Measurements from ENCODE around the gene TRAF7. TPM values are rescaled to one million over a fixed set of nuclear protein-coding genes. Genes with fewer than 3 reads are reported as not detected.
A peak's percentile ranks its signal among the peaks of the same experiment; 100 is the strongest.

TRAF7 gene
- total and polyA plus RNA-seq, 2 of the 13 experiments (the other 11 are each of a cell fraction or from before 2014, with no cell fraction given) = 47.9 to 65.6 TPM

GRCh38 chr16:2147981-2148671 lies 7.5 kb upstream of the TRAF7 start, which contains the start of gene RAB26 (continued):
- TF ChIP-seq HMGXB3 (CRISPR knock-in tag; IDR thresholded peaks at IDR 0.05; ENCODE audit: borderline replicate concordance) (no peak), HNF4A (CRISPR knock-in tag; IDR thresholded peaks at IDR 0.05) (0 out of 2 replicates have a peak, but pooled peaks have one; percentile 11), PHF8 (CRISPR knock-in tag; IDR thresholded peaks at IDR 0.05) (no peak), ATF6 (CRISPR knock-in tag; conservative IDR thresholded peaks at IDR 0.05) (no peak), ZNF512B (CRISPR knock-in tag; IDR thresholded peaks at IDR 0.05; ENCODE audit: borderline replicate concordance) (no peak), FOXA1 (IDR thresholded peaks at IDR 0.05) (no peak), FOXA1 (CRISPR knock-in tag; IDR thresholded peaks at IDR 0.05) (peak; percentile 26; the same call in 1 of the 2 replicates), ZNF577 (CRISPR knock-in tag; IDR thresholded peaks at IDR 0.05; ENCODE audit: borderline replicate concordance, low read depth) (no peak), MNT (IDR thresholded peaks at IDR 0.05) (peak; percentile 12; the same call in 1 of the 2 replicates), MEIS1 (CRISPR knock-in tag; IDR thresholded peaks at IDR 0.05; ENCODE audit: borderline replicate concordance) (no peak), FOXK2 (IDR thresholded peaks at IDR 0.05) (no peak), MTF2 (CRISPR knock-in tag; IDR thresholded peaks at IDR 0.05; ENCODE audit: borderline replicate concordance) (no peak), ZNF704 (CRISPR knock-in tag; IDR thresholded peaks at IDR 0.05; ENCODE audit: borderline replicate concordance) (no peak), PATZ1 (CRISPR knock-in tag; IDR thresholded peaks at IDR 0.05) (peak; percentile 75)
